A673 (cell line): ENCODE measurements around the gene SEMA3A.

Source experiments
- EZH2 ChIP-seq: fragments of 200-600 bp; sonication (generic); IDR thresholded peaks from 2 replicates; pipeline ENCODE4 v1.6.1; 2017; ENCODE audit warnings: borderline replicate concordance, low read depth, mild to moderate bottlenecking, mixed read lengths, antibody characterized with exemption, low read length; ENCODE audit not compliant: poor library complexity, severe bottlenecking
- TF ChIP-seq, protein P1 (sequence below): fragments of 300-800, 200-600 bp; sonication (generic); conservative IDR thresholded peaks from 2 replicates; pipeline ENCODE4 v1.5.1; 2017; ENCODE audit warnings: low read depth, mild to moderate bottlenecking, antibody characterized with exemption, low read length, moderate library complexity, mixed read lengths

DNA sequence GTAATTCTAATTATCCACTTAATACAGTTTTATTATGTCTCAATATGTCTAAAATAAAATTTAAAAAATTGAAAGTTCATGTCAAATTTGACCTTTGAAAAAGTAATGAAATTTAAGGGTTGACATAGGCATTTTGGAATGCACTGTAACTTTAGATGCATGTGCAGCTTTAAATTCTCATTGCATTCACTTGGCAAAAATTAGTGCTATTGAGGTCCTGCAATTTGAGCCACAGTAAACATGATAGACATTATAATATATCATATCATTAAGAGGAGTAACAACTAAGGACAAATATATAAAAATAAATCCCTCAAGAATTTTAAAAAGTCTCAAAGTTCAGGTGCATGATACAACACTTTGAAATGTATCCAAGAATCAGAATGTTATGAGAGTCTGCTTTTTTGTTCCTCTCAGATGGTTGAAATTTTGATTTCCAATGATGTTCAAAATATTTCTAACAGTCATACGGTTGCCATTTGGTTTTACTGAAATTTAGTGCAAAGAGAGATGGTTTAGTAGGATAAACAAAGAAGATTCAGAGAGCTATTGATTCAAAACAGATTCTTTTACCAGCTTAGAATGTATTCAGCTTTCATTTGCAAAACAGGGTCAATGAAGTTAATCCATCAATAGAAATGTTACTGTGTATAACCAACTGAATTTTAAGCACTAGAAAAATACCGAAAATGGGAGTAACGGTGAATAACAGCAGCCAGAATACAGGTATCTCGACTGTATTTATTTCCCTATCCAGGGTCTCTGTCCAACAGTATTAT, 71.8 kb downstream of the SEMA3A start:
- TF ChIP-seq, protein P1, sequence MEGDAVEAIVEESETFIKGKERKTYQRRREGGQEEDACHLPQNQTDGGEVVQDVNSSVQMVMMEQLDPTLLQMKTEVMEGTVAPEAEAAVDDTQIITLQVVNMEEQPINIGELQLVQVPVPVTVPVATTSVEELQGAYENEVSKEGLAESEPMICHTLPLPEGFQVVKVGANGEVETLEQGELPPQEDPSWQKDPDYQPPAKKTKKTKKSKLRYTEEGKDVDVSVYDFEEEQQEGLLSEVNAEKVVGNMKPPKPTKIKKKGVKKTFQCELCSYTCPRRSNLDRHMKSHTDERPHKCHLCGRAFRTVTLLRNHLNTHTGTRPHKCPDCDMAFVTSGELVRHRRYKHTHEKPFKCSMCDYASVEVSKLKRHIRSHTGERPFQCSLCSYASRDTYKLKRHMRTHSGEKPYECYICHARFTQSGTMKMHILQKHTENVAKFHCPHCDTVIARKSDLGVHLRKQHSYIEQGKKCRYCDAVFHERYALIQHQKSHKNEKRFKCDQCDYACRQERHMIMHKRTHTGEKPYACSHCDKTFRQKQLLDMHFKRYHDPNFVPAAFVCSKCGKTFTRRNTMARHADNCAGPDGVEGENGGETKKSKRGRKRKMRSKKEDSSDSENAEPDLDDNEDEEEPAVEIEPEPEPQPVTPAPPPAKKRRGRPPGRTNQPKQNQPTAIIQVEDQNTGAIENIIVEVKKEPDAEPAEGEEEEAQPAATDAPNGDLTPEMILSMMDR, result no peak
- TF ChIP-seq EZH2, result no peak
